Measurements from ENCODE around the gene LHFPL3.

LHFPL3 gene

DNA sequence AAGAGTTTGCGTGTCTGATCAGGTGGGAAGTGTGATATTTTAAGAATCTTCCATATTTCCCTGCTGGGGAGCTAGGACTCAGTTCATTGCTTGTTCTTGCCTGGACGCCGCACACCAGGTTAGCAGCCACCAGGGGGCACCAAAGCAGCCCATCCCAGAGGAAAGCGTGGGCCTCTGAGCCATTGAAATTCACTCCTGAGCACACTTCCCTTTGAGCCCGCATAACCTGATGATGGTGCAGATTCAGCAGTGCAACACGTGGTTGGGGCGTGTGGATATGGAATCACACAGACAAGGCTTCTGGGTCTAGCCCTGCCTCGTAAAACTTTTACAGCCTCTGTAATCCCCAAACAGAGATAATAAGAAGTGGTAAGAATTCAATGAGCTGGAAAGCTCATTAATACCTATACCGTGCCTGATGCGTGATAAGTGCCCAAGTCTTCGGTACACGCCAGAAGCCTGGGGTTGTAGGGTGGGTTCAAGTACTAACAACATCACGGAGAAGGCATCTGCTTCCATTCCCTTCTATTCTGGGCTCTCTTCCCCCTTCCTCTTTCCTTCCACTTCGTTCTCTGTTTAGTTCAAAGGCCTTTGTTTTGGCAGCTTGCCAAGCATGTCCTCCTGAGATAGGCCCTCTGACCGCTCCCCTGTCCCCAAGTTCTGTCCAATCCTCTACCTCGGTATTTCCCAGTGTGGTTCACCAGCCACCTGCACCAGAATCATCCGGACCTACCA lies 555.5 kb downstream of the LHFPL3 start:
- no peaks in the 10 kb centered on the region for H3K36me3 Mint-ChIP-seq (ENCODE audit: low read depth)
- H3K9me3 Mint-ChIP-seq = no peaks in the 10 kb centered on the region
- H3K4me3 Mint-ChIP-seq = no peak overlapping the region
- peaks cover 8% of the 10 kb centered on the region for H3K4me1 Mint-ChIP-seq (ENCODE audit: low read depth)
- no peak overlapping the region for H3K27ac Mint-ChIP-seq
- H3K27me3 Mint-ChIP-seq (ENCODE audit: low read depth) = peaks cover 7% of the 10 kb centered on the region

DNA sequence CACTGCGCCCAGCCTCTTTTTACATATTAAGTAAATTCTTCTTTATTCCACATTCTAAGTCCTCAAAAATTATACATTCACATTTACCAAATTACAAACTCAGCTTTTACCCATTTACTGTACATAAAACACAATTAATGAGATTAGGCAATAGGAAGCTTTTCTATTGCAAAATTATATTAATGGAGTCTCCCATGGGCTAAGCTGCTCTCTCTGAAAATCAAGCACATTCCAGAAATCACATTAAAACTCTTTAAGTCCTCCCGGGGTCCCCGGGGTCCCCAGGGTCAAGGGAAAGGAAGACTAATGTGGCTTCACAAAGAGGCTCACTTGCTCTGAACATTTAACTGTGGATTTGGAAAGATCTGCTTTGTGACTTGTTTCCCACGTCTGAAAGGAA lies 558.2 kb downstream of the LHFPL3 start:
- Mint-ChIP-seq H3K36me3 (ENCODE audit: low read depth) (no peaks in the 10 kb centered on the region), H3K4me3 (no peak overlapping the region), H3K9me3 (no peaks in the 10 kb centered on the region), H3K27me3 (ENCODE audit: low read depth) (peaks cover 7% of the 10 kb centered on the region), H3K4me1 (ENCODE audit: low read depth) (peaks cover 5% of the 10 kb centered on the region), H3K27ac (no peak overlapping the region)

DNA sequence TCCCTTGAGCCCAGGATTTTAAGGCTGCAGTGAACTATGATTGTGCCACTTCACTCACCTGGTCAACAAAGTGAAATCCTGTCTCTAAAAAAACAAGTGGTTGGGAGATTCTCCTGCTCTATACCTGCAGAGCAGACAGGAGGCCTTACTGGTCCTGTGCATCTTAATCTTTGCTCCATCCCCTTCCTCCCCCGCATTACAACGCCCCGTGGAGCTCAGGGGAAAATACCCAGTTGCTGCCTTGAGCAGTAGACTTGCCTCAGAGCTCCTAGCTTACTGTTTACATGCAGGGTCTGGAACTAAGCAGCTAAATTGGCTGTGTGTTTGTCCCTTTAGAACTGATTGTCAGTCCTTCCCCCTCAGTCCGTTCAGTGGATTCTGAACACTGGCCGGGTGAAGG lies 561.8 kb downstream of the LHFPL3 start:
- Mint-ChIP-seq H3K27me3 (ENCODE audit: low read depth) (peaks cover 7% of the 10 kb centered on the region), H3K27ac (no peak overlapping the region), H3K4me1 (ENCODE audit: low read depth) (peaks cover 1% of the 10 kb centered on the region), H3K4me3 (no peak overlapping the region), H3K9me3 (no peaks in the 10 kb centered on the region), H3K36me3 (ENCODE audit: low read depth) (no peaks in the 10 kb centered on the region)

DNA sequence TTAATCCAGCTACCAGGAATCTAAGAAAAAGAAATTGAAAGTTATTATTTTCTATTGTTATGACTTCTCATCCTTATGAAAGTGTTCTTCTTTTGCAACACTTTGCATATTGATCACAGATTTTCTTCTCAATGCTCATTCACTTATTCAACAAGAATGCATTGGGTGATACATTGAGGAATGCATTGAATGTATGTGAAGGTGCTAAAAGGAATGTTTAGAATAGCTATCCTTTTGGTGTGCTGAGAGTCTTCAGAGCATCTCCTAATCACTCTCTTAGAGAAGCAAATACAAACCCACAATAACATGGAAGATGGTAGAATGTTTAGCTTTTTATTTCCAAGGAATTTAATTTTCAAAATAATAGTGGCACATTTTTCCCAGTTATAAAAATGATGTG lies 563.5 kb downstream of the LHFPL3 start:
- H3K4me1 Mint-ChIP-seq (ENCODE audit: low read depth) = peaks cover 7% of the 10 kb centered on the region
- H3K27me3 Mint-ChIP-seq (ENCODE audit: low read depth) = peaks cover 3% of the 10 kb centered on the region
- no peaks in the 10 kb centered on the region for H3K36me3 Mint-ChIP-seq (ENCODE audit: low read depth)
- H3K9me3 Mint-ChIP-seq = no peaks in the 10 kb centered on the region
- H3K27ac Mint-ChIP-seq = no peak overlapping the region
- no peak overlapping the region for H3K4me3 Mint-ChIP-seq

DNA sequence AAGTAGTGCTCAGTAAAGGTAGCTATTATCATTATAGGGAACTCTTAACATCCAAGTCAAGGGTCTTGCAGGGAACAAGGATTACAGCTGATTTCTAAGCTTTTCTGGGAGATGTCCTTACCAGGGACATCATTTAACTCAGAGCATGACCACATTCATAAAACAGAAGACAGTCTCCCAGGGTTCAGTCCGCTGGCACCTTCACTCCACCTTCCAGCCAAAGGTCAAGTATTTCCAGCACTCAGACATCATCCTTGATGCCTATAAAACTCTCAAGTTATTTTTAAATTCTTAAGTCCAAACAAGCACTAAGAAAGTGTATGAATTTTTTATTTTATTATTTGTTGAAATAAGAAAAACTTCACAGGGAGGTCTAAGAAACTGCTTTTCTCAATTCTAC lies 565.9 kb downstream of the LHFPL3 start:
- Mint-ChIP-seq H3K27me3 (ENCODE audit: low read depth) (peaks cover 3% of the 10 kb centered on the region), H3K27ac (no peak overlapping the region), H3K9me3 (no peaks in the 10 kb centered on the region), H3K36me3 (ENCODE audit: low read depth) (no peaks in the 10 kb centered on the region), H3K4me3 (no peak overlapping the region), H3K4me1 (ENCODE audit: low read depth) (peaks cover 10% of the 10 kb centered on the region)

DNA sequence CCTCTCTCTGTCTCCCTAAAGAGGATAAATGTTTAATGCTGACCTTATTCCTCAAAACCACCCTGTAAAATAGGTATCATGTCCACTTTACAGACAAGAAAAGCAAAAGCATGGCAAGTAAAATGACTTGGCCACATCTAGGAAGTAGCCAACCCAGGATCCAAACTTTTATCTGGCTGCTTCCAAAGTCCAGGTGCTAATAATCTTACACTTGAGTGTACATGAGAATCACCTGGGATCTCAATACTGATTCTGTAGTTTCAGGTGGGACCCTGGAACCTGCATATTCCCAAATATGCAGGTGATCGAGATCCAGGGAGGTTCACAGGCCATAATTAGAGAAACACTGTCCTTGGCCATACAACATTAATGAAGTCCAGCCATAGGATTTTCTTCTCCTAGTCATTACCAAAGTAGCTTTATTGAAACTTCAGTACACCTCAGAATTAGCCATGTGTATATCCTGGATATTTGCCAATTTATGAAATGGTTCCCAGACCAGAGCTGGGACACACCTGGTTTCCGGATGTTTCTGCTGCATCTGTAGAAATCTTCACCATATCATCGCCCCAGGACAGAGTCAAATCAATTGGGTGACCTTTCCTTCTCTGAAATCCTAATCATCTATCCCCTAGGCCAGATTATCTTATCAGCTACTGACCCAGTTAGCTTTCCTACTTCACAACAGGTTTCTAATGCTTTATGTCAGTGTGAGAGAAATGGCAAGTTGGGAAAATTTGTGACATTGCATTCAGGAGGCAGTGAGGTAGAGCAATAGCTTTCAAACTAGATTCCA lies 566.5 kb downstream of the LHFPL3 start:
- peaks cover 5% of the 10 kb centered on the region for H3K27me3 Mint-ChIP-seq (ENCODE audit: low read depth)
- no peak overlapping the region for H3K4me3 Mint-ChIP-seq
- H3K36me3 Mint-ChIP-seq (ENCODE audit: low read depth) = no peaks in the 10 kb centered on the region
- H3K27ac Mint-ChIP-seq = no peak overlapping the region
- no peaks in the 10 kb centered on the region for H3K9me3 Mint-ChIP-seq
- H3K4me1 Mint-ChIP-seq (ENCODE audit: low read depth) = peaks cover 10% of the 10 kb centered on the region

DNA sequence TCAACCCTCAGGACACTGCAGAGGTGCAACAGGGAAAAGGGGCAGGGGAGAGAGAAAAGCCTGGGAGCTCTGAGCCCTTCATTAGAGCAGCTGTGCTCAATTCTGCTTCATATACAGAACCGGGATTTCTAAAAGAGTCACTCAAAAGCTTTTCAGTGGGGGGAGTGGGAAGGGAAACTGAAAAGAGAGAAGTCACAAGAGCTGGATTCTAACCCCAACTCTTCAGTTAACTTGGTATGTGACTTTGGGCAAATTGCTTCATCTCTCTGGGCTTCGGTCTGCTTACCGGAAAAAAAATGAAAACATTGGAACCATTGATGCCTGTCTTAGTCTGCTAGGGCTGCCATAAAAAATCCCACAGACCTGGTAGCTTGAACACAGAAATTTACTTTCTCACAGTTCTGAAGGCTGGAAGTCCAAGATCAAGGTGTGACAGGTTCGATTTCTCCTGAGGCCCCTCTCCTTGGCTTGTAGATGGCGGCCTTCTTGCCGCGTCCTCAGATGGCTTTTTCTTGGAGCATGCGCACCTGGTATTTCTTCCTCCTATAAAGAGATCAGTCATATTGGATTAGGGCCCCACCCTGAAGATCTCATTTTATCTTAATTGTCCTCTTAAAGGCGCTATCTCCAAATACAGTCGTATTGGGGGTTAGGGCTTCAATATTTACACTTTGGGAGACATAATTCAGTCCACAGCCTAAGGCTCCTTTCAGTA lies 567.3 kb downstream of the LHFPL3 start:
- H3K9me3 Mint-ChIP-seq = no peaks in the 10 kb centered on the region
- H3K4me3 Mint-ChIP-seq = no peak overlapping the region
- peaks cover 5% of the 10 kb centered on the region for H3K27me3 Mint-ChIP-seq (ENCODE audit: low read depth)
- no peaks in the 10 kb centered on the region for H3K36me3 Mint-ChIP-seq (ENCODE audit: low read depth)
- peaks cover 10% of the 10 kb centered on the region for H3K4me1 Mint-ChIP-seq (ENCODE audit: low read depth)
- H3K27ac Mint-ChIP-seq = no peak overlapping the region

DNA sequence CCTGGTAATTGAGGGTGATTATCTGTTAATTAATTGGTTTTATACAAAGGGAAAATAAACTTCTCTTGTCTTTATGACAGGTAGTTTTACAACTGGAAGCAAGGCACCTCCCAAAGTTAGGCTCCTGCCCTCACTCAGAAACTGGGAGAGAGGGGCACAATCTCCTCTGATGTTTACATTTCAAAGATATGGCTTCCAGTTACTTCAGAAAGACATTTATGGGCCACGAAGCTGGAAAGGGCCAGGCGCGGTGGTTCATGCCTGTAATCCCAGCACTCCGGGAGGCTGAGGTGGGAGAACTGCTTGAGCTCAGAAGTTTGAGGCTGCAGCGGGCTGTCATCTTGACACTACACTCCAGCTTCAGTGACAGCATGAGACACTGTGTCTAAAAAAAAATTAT lies 570.0 kb downstream of the LHFPL3 start:
- no peaks in the 10 kb centered on the region for H3K9me3 Mint-ChIP-seq
- no peaks in the 10 kb centered on the region for H3K36me3 Mint-ChIP-seq (ENCODE audit: low read depth)
- H3K27me3 Mint-ChIP-seq (ENCODE audit: low read depth) = peaks cover 11% of the 10 kb centered on the region
- peaks cover 9% of the 10 kb centered on the region for H3K4me1 Mint-ChIP-seq (ENCODE audit: low read depth)
- no peak overlapping the region for H3K4me3 Mint-ChIP-seq
- H3K27ac Mint-ChIP-seq = no peak overlapping the region

DNA sequence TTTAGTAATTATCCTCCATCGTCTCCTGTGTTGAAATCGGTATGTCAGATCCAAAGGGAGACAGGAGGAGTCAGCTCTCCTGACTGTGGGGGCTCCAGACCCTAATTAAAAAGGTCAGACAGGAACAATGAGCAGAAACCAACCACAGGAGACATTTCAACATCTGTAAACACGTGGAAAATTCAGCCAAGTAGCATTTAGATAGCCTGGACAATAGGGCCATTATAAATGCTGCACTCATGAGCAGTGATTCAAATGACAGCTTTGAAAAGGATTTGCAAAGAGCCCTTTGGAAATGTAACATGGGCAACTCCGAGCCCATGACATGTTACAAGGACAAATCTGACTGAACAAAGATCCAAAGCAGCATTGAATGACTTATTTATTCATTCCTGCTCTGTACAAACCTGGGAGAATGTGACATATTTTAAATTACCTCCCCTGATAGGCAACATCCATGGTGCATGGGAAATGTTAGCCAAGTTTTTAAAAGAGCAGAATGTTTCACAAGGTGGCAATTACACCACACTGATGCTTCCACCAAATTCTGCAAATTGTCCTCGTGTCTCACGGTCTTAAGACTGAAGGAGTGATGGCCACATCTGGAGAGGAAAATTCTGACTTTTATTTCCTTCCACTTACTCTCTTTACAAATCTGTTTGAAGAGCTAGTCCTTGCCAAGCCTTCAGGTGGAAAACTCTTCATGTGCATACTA lies 572.3 kb downstream of the LHFPL3 start:
- Mint-ChIP-seq H3K4me3 (no peak overlapping the region), H3K27ac (no peak overlapping the region), H3K36me3 (ENCODE audit: low read depth) (no peaks in the 10 kb centered on the region), H3K9me3 (no peaks in the 10 kb centered on the region), H3K27me3 (ENCODE audit: low read depth) (peaks cover 11% of the 10 kb centered on the region), H3K4me1 (ENCODE audit: low read depth) (peaks cover 7% of the 10 kb centered on the region)

DNA sequence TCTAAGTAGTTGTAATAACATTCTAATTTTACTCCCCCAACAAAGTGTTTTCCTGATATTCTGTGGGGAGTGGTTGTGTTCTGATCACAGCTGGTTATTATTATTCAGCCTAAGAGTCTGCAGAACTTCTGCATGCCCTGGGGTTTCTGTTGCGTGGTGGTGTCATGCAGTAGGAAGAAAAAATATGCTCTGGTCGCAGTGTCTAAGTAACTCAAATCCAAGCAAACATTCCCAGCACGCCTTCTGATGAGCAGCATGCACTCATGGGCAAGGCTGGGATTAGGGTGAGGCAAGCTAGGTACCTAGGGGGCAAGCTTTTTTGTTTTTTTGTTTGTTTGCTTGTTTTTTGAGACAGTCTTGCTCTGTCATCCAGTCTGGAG lies 572.8 kb downstream of the LHFPL3 start:
- Mint-ChIP-seq H3K27ac (no peak overlapping the region), H3K27me3 (ENCODE audit: low read depth) (peaks cover 14% of the 10 kb centered on the region), H3K36me3 (ENCODE audit: low read depth) (no peaks in the 10 kb centered on the region), H3K4me3 (no peak overlapping the region), H3K4me1 (ENCODE audit: low read depth) (peaks cover 7% of the 10 kb centered on the region), H3K9me3 (no peaks in the 10 kb centered on the region)

DNA sequence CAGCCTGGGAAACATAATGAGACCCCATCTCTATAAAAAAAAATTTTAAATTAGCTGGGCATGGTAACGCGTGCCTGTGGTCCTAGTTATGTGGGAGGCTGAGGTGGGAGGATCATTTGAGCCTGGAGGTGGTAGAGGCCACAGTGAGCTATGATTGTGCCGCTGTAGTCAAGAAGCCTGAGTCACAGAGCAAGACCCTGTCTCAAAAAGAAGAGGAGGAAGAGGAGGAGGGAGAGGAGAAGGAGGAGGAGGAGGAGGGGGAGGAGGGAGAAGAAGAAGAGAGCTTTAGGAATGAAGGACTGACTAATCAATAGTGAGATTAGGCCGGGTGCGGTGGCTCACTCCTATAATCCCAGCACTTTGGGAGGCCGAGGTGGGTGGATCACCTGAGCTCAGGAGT lies 573.8 kb downstream of the LHFPL3 start:
- peaks cover 3% of the 10 kb centered on the region for H3K4me1 Mint-ChIP-seq (ENCODE audit: low read depth)
- peaks cover 16% of the 10 kb centered on the region for H3K27me3 Mint-ChIP-seq (ENCODE audit: low read depth)
- H3K9me3 Mint-ChIP-seq = no peaks in the 10 kb centered on the region
- no peaks in the 10 kb centered on the region for H3K36me3 Mint-ChIP-seq (ENCODE audit: low read depth)
- no peak overlapping the region for H3K27ac Mint-ChIP-seq
- H3K4me3 Mint-ChIP-seq = no peak overlapping the region

DNA sequence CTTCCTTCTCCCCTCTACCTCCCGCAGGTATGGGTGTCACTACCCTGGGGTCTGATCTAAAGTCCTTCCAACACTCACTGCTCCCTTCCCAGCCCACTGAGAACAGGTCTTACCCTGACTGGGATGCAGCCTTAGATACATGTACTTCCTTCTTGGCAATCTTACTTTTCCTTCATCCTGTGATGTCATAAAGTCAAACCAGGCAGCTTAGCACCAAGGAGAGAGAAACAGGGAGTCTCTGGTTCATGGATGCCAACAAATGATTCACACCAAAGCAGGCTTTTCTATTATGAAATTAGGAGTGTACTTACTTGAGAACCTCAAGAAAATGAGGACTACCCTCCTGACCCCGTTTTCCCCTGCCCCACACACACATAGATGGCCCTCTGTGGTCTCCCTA lies 574.6 kb downstream of the LHFPL3 start:
- Mint-ChIP-seq H3K36me3 (ENCODE audit: low read depth) (no peaks in the 10 kb centered on the region), H3K27ac (no peak overlapping the region), H3K4me3 (no peak overlapping the region), H3K4me1 (ENCODE audit: low read depth) (no peaks in the 10 kb centered on the region), H3K9me3 (no peaks in the 10 kb centered on the region), H3K27me3 (ENCODE audit: low read depth) (peaks cover 16% of the 10 kb centered on the region)

DNA sequence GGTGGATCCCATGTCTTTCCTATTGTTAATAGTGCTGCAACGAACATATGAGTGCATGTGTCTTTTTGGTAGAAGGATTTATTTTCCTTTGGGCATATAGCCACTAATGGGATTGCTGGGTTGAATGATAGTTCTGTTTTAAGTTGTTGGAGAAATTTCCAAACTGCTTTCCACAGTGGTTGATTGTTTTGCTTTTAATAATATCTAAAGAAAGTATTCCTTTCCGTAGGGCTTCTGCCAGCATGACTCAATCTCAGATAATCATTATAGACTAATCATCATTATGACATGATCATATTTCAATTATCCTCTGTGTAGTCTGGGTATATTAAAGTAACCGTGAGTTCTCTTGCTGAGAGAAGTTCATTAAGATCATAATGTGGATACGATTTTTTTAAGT lies 575.4 kb downstream of the LHFPL3 start:
- no peak overlapping the region for H3K4me3 Mint-ChIP-seq
- no peaks in the 10 kb centered on the region for H3K9me3 Mint-ChIP-seq
- peaks cover 19% of the 10 kb centered on the region for H3K27me3 Mint-ChIP-seq (ENCODE audit: low read depth)
- H3K27ac Mint-ChIP-seq = no peak overlapping the region
- H3K4me1 Mint-ChIP-seq (ENCODE audit: low read depth) = no peaks in the 10 kb centered on the region
- H3K36me3 Mint-ChIP-seq (ENCODE audit: low read depth) = no peaks in the 10 kb centered on the region

DNA sequence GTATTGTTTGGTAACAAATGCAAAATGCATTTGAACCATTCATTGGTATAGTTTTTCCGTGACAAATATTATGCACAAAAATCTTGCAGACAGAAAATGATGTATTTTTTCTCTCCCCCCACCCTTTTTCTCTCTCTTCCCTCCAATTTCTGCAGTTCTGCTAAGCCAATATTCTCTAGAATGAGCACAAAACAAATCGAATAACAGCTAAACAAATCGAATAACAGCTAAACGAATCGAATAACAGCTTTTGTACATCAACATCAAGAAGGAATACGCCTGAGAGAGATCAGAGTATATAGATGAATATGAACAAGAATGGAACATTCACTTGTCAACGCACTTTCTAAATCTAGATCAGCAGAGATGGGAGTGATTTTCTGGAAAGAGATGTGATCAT lies 577.6 kb downstream of the LHFPL3 start:
- no peak overlapping the region for H3K4me3 Mint-ChIP-seq
- H3K27me3 Mint-ChIP-seq (ENCODE audit: low read depth) = peaks cover 18% of the 10 kb centered on the region
- no peaks in the 10 kb centered on the region for H3K9me3 Mint-ChIP-seq
- no peak overlapping the region for H3K27ac Mint-ChIP-seq
- no peaks in the 10 kb centered on the region for H3K36me3 Mint-ChIP-seq (ENCODE audit: low read depth)
- H3K4me1 Mint-ChIP-seq (ENCODE audit: low read depth) = no peaks in the 10 kb centered on the region
